Keratinocyte (primary cell): ENCODE data around the gene ITPR1. TPM values are rescaled to one million over a fixed set of nuclear protein-coding genes. Genes with fewer than 3 reads are reported as not detected.

Experiments used
- DNase-seq: peaks from one replicate; pipeline ENCODE4 v3.0.0-alpha.2; 2011; ENCODE audit warnings: low read depth, missing footprints, low spot score
- FAIRE-seq: peaks from 2 replicates; lab custom pipeline; 2011; peaks lifted over from hg19 to GRCh38; lab: Jason Lieb, UNC
- H2AFZ ChIP-seq: 2 replicates; pipeline ENCODE4 v1.6.0; 2012; ENCODE audit warnings: low read length, control low read depth, inconsistent platforms; ENCODE audit not compliant: control insufficient read depth
- H3K27ac ChIP-seq: 2 replicates; pipeline ENCODE4 v1.5.1; 2011; ENCODE audit warnings: low read length; ENCODE audit not compliant: control insufficient read depth, insufficient read depth
- H3K27me3 ChIP-seq: 3 replicates; pipeline ENCODE4 v1.6.0; 2011; ENCODE audit warnings: low read length; ENCODE audit not compliant: control insufficient read depth, insufficient read depth; ENCODE audit errors: extremely low read depth
- H3K36me3 ChIP-seq, 2 experiments: 2 replicates in 1 of 2; 3 replicates in 1 of 2; pipeline ENCODE4 v1.5.1; 2011; ENCODE audit warnings: low read length in 2 of 2, mild to moderate bottlenecking in 1 of 2; ENCODE audit not compliant: control insufficient read depth in 2 of 2, insufficient read depth in 2 of 2; ENCODE audit errors: extremely low read depth in 1 of 2
- H3K4me1 ChIP-seq: 3 replicates; pipeline ENCODE4 v1.5.1; 2011; ENCODE audit warnings: low read length; ENCODE audit not compliant: control insufficient read depth, insufficient read depth; ENCODE audit errors: extremely low read depth
- H3K4me2 ChIP-seq: 3 replicates; pipeline ENCODE4 v1.6.0; 2011; ENCODE audit warnings: low read depth, low read length; ENCODE audit not compliant: control insufficient read depth, insufficient read depth; ENCODE audit errors: extremely low read depth
- H3K4me3 ChIP-seq, 3 experiments: fragments of 200-600 bp in 1 of 3; sonication (generic) in 1 of 3; 2 replicates in 2 of 3; 3 replicates in 1 of 3; pipeline ENCODE4 v1.5.1; 2011 to 2016; ENCODE audit warnings: low read length in 3 of 3, mild to moderate bottlenecking in 3 of 3, control low read depth in 2 of 3, inconsistent platforms in 1 of 3, low read depth in 1 of 3, mixed read lengths in 1 of 3, mixed run types in 1 of 3, moderate library complexity in 1 of 3; ENCODE audit not compliant: control insufficient read depth in 2 of 3, insufficient read depth in 2 of 3; ENCODE audit errors: extremely low read depth in 1 of 3
- H3K79me2 ChIP-seq: 2 replicates; pipeline ENCODE4 v1.6.0; 2012; ENCODE audit warnings: low read length; ENCODE audit not compliant: control insufficient read depth, insufficient read depth
- H3K9ac ChIP-seq: 3 replicates; pipeline ENCODE4 v1.6.0; 2011; ENCODE audit warnings: low read length; ENCODE audit not compliant: control insufficient read depth, insufficient read depth; ENCODE audit errors: extremely low read depth
- H3K9me1 ChIP-seq: 3 replicates; pipeline ENCODE4 v1.6.0; 2011; ENCODE audit warnings: low read length; ENCODE audit not compliant: control insufficient read depth, insufficient read depth; ENCODE audit errors: extremely low read depth
- H3K9me3 ChIP-seq: 2 replicates; pipeline ENCODE4 v1.5.1; 2012; ENCODE audit warnings: low read depth, low read length; ENCODE audit not compliant: control insufficient read depth
- H4K20me1 ChIP-seq: 3 replicates; pipeline ENCODE4 v1.6.0; 2011; ENCODE audit warnings: low read length; ENCODE audit not compliant: control insufficient read depth, insufficient read depth; ENCODE audit errors: extremely low read depth
- CTCF ChIP-seq, 3 experiments: IDR thresholded peaks in 1 of 3; conservative IDR thresholded peaks in 1 of 3; optimal IDR thresholded peaks in 1 of 3; 2 replicates in 2 of 3; 3 replicates in 1 of 3; pipeline versions ENCODE3 to v1.5.1; 2011; ENCODE audit warnings: low read length in 3 of 3, mild to moderate bottlenecking in 3 of 3, moderate library complexity in 2 of 3, control low read depth in 1 of 3, inconsistent platforms in 1 of 3; ENCODE audit not compliant: insufficient read depth in 2 of 3; ENCODE audit errors: extremely low read depth in 1 of 3
- EZH2 ChIP-seq: IDR thresholded peaks from one replicate; pipeline ENCODE4 v1.6.1; 2012; ENCODE audit warnings: inconsistent platforms, mild to moderate bottlenecking, low read length, moderate library complexity
- dilution Hi-C: fragments of 300-500 bp; cut with MboI; formaldehyde crosslinking; loops from one replicate; pipeline ENCODE4 v1.7.0; 2020; ENCODE audit warnings: low sequenced_read_pairs; ENCODE audit not compliant: extremely low pct_ligation_motif_present
- polyA plus RNA-seq, 5 experiments: library from polyadenylated mRNA; depleted of rRNA in 3 of 5; stranded (reverse) in 3 of 5; stranded (forward) in 1 of 5; unstranded in 1 of 5; fragments of >200 nt; gene quantifications; 1 replicate in 1 of 5; 2 replicates in 3 of 5; 3 replicates in 1 of 5; pipeline versions ENCODE4 v1.2.1 to v1.2.3, GENCODE V29; 2011 to 2012; ENCODE audit warnings: missing spikeins in 2 of 5, low read depth in 1 of 5, low replicate concordance in 1 of 5

The ITPR1 gene
- polyA plus RNA-seq, 1 donor (not counting 4 experiments of a cell fraction or from before 2014, with no cell fraction given), result 3.5 TPM

- Histone ChIP-seq H3K4me3 (no peak overlapping the region), H3K9ac (no peak overlapping the region), H3K9me3 (no peaks in the 10 kb centered on the region), H3K9me1 (no peaks in the 10 kb centered on the region), H3K36me3 (no peaks in the 10 kb centered on the region), H3K4me2 (no peak overlapping the region), H2AFZ (no peak overlapping the region), H3K27ac (no peak overlapping the region), H3K79me2 (no peaks in the 10 kb centered on the region), H3K4me1 (peaks cover 4% of the 10 kb centered on the region), H4K20me1 (no peaks in the 10 kb centered on the region), H3K27me3 (no peaks in the 10 kb centered on the region)
- no peak for TF ChIP-seq CTCF (optimal IDR thresholded peaks at IDR 0.05 in 1 of 3, IDR thresholded peaks at IDR 0.05 in 1 of 3, conservative IDR thresholded peaks at IDR 0.05 in 1 of 3; ENCODE audit: extremely low read depth in 1 of 3, insufficient read depth in 2 of 3, low read length in 3 of 3)
- TF ChIP-seq EZH2, result no peak
- DNase-seq, result no peak
- dilution Hi-C loops, result no loop called here
- FAIRE-seq, result no peak
Observed at GRCh38 chr3:4505688-4506558, 12.8 kb downstream of the ITPR1 start.

DNA sequence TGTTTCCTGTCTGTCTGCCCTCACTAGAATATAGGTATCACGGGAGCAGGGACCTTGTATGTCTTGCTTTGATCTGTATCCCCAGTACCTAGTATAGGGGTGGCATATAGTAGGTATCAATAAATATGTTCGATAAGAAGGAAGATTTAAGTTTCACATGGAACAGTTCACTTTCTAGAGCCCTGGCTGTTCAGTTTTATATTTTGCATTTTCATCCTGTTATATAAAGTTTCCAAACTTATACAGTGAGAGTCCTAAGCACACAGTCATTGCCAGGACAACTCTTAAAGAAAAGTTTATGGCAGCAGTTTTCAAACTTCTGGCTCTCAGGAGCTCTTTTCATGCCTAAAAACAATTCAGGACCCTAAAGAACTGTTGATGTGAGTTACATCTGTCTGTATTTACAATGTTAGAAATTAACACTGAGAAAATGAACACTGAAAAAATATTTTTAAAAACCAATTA is 13.4 kb downstream of the ITPR1 start:
- dilution Hi-C loops, result no loop called here
- H3K27me3 ChIP-seq, result no peaks in the 10 kb centered on the region
- no peak for TF ChIP-seq CTCF (optimal IDR thresholded peaks at IDR 0.05 in 1 of 3, IDR thresholded peaks at IDR 0.05 in 1 of 3, conservative IDR thresholded peaks at IDR 0.05 in 1 of 3; ENCODE audit: extremely low read depth in 1 of 3, insufficient read depth in 2 of 3, low read length in 3 of 3)
- TF ChIP-seq EZH2, result no peak
- peaks cover 4% of the 10 kb centered on the region for H3K4me1 ChIP-seq
- no peak overlapping the region for H2AFZ ChIP-seq
- no peaks in the 10 kb centered on the region for H3K9me1 ChIP-seq
- no peaks in the 10 kb centered on the region for H3K36me3 ChIP-seq
- FAIRE-seq, result no peak
- H3K9ac ChIP-seq, result no peak overlapping the region
- H3K4me2 ChIP-seq, result no peak overlapping the region
- H3K9me3 ChIP-seq, result no peaks in the 10 kb centered on the region
- no peak overlapping the region for H3K27ac ChIP-seq
- H4K20me1 ChIP-seq, result no peaks in the 10 kb centered on the region
- DNase-seq, result no peak
- no peak overlapping the region for H3K4me3 ChIP-seq
- H3K79me2 ChIP-seq, result no peaks in the 10 kb centered on the region
